ENCODE measurements around the gene PLAC8.

DNA sequence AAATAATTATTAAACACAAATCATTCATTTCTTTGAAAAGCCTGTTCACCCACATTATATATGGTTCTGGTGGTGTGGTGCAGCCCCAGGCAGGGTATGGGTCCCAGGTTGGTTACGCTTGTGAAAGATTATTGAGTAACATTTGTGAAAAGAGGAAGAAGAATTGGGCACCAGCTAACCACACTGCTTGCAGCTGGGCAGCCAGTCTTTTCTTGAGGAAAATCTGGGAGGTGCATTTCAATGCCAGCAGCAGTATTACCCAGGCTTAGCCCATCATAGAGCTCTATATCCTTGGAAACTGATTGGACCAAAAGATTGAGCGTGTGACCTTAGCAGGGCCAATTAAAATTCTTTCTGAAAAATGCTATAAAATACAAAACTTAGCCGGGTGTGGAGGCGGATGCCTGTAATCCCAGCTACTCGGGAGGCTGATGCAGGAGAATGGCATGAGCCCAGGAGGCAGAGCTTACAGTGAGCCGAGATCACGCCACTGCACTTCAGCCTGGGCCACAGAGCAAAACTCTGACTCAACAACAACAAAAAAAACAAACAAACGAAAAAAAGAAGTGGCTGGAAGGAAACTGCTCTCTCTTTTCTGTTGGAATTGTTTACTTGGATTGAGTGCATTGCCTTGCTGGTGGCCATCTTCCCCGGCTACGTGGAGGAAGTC, 9.7 kb upstream of the PLAC8 start:
- TF ChIP-seq CTCF (IDR thresholded peaks at IDR 0.05): no peak
- TF ChIP-seq POLR2A (IDR thresholded peaks at IDR 0.05): no peak
